Urinary bladder (tissue), 4 donors: ENCODE measurements around the gene CERKL. TPM values are rescaled to one million over a fixed set of nuclear protein-coding genes. Genes with fewer than 3 reads are reported as not detected.

Experiments used
- DNase-seq: peaks from one replicate; pipeline ENCODE4 v3.0.0-alpha.2; 2015; ENCODE audit errors: extremely low spot score
- H3K27ac ChIP-seq: one replicate; pipeline ENCODE4 v1.5.1; 2013; ENCODE audit warnings: low read depth, mild to moderate bottlenecking, moderate library complexity
- H3K36me3 ChIP-seq: one replicate; pipeline ENCODE4 v1.6.1; 2013; ENCODE audit warnings: mild to moderate bottlenecking, moderate library complexity; ENCODE audit not compliant: insufficient read depth
- H3K4me1 ChIP-seq: one replicate; pipeline ENCODE4 v1.6.1; 2013; ENCODE audit warnings: mild to moderate bottlenecking, moderate library complexity; ENCODE audit not compliant: insufficient read depth
- H3K4me3 ChIP-seq: one replicate; pipeline ENCODE4 v1.5.1; 2013; ENCODE audit warnings: low read depth, low read length
- WGBS: extraction: QIAGEN DNeasy Blood & Tissue Kit; methylation state at CpG from one replicate; pipeline ENCODE4 v1.1.7; 2013; 5-methylcytosine and 5-hydroxymethylcytosine counted together
- polyA plus RNA-seq: library from polyadenylated mRNA; stranded (reverse); fragments of 200-250 nt; gene quantifications from one replicate; pipeline ENCODE4 v1.2.3, GENCODE V29; 2013
- total RNA-seq: library from RNA; depleted of rRNA; stranded (reverse); fragments of >200 nt; gene quantifications from one replicate; pipeline ENCODE4 v1.2.3, GENCODE V29; 2014
- donor health status: healthy with polysubstance abuse.
- donor health status: healthy.

The CERKL gene
- total and polyA plus RNA-seq, 2 donors, result not detected

DNA sequence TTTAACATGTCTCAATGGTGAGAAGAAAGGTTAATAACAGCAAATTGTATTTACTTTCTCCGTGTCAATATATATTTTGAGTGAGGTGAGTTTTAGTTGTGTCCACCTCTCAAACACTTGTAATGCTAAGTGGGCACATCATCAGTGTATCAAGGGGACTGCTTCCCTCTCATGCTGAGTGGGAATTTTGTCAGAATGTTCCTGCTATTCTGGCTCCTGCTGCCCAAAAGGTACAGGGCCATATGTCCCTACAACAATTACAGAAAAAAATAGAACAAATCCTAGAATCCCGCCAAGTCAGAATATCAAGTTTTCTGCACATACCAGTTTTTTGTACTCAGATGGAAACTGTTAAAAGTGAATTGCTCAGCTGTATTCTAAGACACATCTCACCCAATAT lies 5.4 kb upstream of the CERKL start:
- no peaks in the 10 kb centered on the region for H3K4me1 ChIP-seq
- H3K36me3 ChIP-seq, result no peaks in the 10 kb centered on the region
- DNase-seq, result no peak
- H3K27ac ChIP-seq, result no peak overlapping the region
- 91% methylated on average over 2 of the region's 2 CpGs for WGBS
- H3K4me3 ChIP-seq, result no peak overlapping the region

GRCh38 chr2:181660181-181660580 lies 3.3 kb upstream of the CERKL start:
- DNase-seq, result no peak
- no peak overlapping the region for H3K27ac ChIP-seq
- H3K36me3 ChIP-seq, result no peaks in the 10 kb centered on the region
- no peaks in the 10 kb centered on the region for H3K4me1 ChIP-seq
- WGBS, result 46% methylated on average over 3 of the region's 3 CpGs
- H3K4me3 ChIP-seq, result no peak overlapping the region

DNA sequence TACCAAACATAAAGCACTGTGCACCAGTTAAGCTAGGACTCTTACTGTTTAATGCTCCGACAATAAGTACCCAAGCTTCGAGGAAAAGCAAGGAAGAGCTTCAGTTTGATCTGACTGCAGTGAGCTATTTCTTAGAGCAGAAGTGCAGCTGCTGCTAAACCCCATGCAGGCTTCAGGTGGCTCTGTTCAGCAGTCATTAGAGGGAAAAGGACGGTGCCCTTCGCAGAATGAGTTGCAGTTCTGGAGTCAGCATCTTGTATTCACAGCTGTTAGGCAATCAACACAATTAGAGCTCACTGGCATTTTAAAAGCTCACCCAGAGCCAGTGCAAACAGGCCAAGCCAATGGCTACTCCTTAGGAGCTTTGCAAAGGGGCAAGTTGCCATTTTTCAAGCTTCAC lies 1.5 kb upstream of the CERKL start:
- Histone ChIP-seq H3K4me1 (no peaks in the 10 kb centered on the region), H3K4me3 (no peak overlapping the region), H3K36me3 (no peaks in the 10 kb centered on the region), H3K27ac (no peak overlapping the region)
- DNase-seq, result no peak
- WGBS, result 59% methylated on average over 4 of the region's 4 CpGs

DNA sequence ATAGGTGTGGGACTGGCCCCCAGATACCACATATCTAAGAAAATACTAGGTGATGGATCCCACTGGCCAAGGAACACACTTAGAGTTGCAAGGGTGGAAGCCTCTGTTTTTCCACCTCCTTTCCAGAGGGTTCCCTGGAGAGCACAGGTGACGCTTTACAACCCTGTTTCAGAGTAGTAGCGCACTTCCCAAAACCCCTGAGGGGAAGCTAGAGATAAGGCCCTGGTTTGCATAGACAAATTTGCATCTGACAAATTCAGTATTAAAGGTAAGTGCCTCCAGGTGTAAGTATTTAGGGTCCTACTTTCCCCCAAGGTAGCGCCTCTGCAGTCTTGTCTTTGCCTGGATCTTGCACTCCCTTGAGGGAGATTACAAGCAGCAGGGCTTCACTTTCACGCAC lies 474 bp upstream of the CERKL start:
- WGBS, result 65% methylated on average over 4 of the region's 4 CpGs
- Histone ChIP-seq H3K4me1 (no peaks in the 10 kb centered on the region), H3K4me3 (no peak overlapping the region), H3K27ac (no peak overlapping the region), H3K36me3 (no peaks in the 10 kb centered on the region)
- no peak for DNase-seq

- DNase-seq, result no peak
- WGBS, result 52% methylated on average over 7 of the region's 7 CpGs
These were observed 1.4 kb downstream of the CERKL start for GRCh38 chr2:181655519-181655918.

DNA sequence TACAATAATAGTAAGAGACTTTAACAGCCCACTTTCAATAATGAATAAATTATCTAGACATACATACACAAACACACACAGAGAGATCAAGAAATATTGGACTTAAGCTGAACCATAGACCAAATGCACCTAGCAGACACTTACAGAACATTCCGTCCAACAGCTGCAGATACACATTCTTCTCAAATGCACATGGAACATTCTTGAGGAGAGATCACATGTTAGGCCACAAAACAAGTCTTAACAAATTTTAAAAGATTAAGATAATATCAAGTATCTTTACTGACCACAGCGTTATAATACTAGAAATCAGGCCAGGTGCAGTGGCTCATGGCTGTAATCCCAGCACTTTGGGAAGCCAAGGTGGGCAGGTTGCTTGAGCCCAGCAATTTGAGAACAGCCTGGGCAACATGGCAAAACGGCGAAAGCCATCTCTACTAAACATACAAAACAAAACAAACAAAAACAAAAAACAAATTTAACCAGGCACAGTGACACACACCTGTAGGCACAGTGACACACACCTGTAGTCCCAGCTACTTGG lies 7.4 kb downstream of the CERKL start:
- Histone ChIP-seq H3K4me1 (no peaks in the 10 kb centered on the region), H3K4me3 (no peak overlapping the region), H3K27ac (no peak overlapping the region), H3K36me3 (no peaks in the 10 kb centered on the region)
- 83% methylated on average over 4 of the region's 4 CpGs for WGBS
- no peak for DNase-seq

More at GRCh38 chr2:181655519-181655918, 1.4 kb downstream of the CERKL start:
- no peaks in the 10 kb centered on the region for H3K36me3 ChIP-seq
- no peaks in the 10 kb centered on the region for H3K4me1 ChIP-seq
- no peak overlapping the region for H3K4me3 ChIP-seq
- H3K27ac ChIP-seq, result no peak overlapping the region

- WGBS, result 85% methylated on average over 2 of the region's 2 CpGs
These were observed 8.3 kb downstream of the CERKL start for GRCh38 chr2:181648478-181649155.

GRCh38 chr2:181646415-181646987 lies 10.4 kb downstream of the CERKL start:
- Histone ChIP-seq H3K4me3 (no peak overlapping the region), H3K36me3 (no peaks in the 10 kb centered on the region), H3K27ac (no peak overlapping the region), H3K4me1 (no peaks in the 10 kb centered on the region)
- WGBS, result 80% methylated on average over 1 of the region's 1 CpG
- DNase-seq, result no peak

More at GRCh38 chr2:181648478-181649155, 8.3 kb downstream of the CERKL start:
- no peak overlapping the region for H3K27ac ChIP-seq
- H3K4me3 ChIP-seq, result no peak overlapping the region
- no peaks in the 10 kb centered on the region for H3K4me1 ChIP-seq
- no peak for DNase-seq
- H3K36me3 ChIP-seq, result no peaks in the 10 kb centered on the region

GRCh38 chr2:181643151-181643550 lies 13.8 kb downstream of the CERKL start:
- no peak overlapping the region for H3K27ac ChIP-seq
- WGBS, result 56% methylated on average over 1 of the region's 1 CpG
- DNase-seq, result no peak
- no peaks in the 10 kb centered on the region for H3K4me1 ChIP-seq
- no peaks in the 10 kb centered on the region for H3K36me3 ChIP-seq
- H3K4me3 ChIP-seq, result no peak overlapping the region

GRCh38 chr2:181642086-181642485 lies 14.8 kb downstream of the CERKL start:
- 55% methylated on average over 4 of the region's 4 CpGs for WGBS
- Histone ChIP-seq H3K27ac (no peak overlapping the region), H3K4me1 (no peaks in the 10 kb centered on the region), H3K36me3 (no peaks in the 10 kb centered on the region), H3K4me3 (no peak overlapping the region)
- DNase-seq, result no peak

GRCh38 chr2:181639686-181640085 lies 17.2 kb downstream of the CERKL start:
- no peaks in the 10 kb centered on the region for H3K36me3 ChIP-seq
- H3K27ac ChIP-seq, result no peak overlapping the region
- 0% methylated on average over 1 of the region's 1 CpG for WGBS
- no peak for DNase-seq
- no peaks in the 10 kb centered on the region for H3K4me1 ChIP-seq
- no peak overlapping the region for H3K4me3 ChIP-seq

GRCh38 chr2:181632733-181633401 lies 24.0 kb downstream of the CERKL start:
- 88% methylated on average over 4 of the region's 4 CpGs for WGBS
- H3K27ac ChIP-seq, result no peak overlapping the region
- DNase-seq, result no peak
- no peaks in the 10 kb centered on the region for H3K36me3 ChIP-seq
- H3K4me3 ChIP-seq, result no peak overlapping the region
- H3K4me1 ChIP-seq, result no peaks in the 10 kb centered on the region

GRCh38 chr2:181628590-181629585 lies 28.0 kb downstream of the CERKL start:
- DNase-seq, result no peak
- WGBS, result 70% methylated on average over 3 of the region's 3 CpGs
- no peak overlapping the region for H3K4me3 ChIP-seq
- no peak overlapping the region for H3K27ac ChIP-seq
- H3K4me1 ChIP-seq, result no peaks in the 10 kb centered on the region
- H3K36me3 ChIP-seq, result no peaks in the 10 kb centered on the region
